NOMO-1 treated with dmso at 0.1 percent for 144 hours (cell line): ENCODE data around the gene MORN4.
"Not testable (repeated sequence)": the region's sequence is repeated elsewhere in the genome, so short reads cannot be mapped to it uniquely, and the experiment has no call there.

Source experiments
- DNase-seq: peaks from one replicate; lab custom pipeline; 2025; ENCODE audit not compliant: unreplicated experiment; lab: John Stamatoyannopoulos, UW

Gene MORN4

GRCh38 chr10:97642471-97643159, 9.3 kb upstream of the MORN4 start:
- DNase-seq, result not testable (repeated sequence)

- DNase-seq, result peak; percentile 41
Observed at GRCh38 chr10:97640868-97641811, 7.8 kb upstream of the MORN4 start.

- DNase-seq, result peak; percentile 98
Observed at GRCh38 chr10:97640174-97640867, 7.0 kb upstream of the MORN4 start, which contains the start of gene PI4K2A. TSS of gene PI4K2A (plus strand) at chr10:97640671. CDS start at chr10:97640743, 72 bp downstream.

- DNase-seq, result not testable (repeated sequence)
Observed at GRCh38 chr10:97639090-97639489, 5.8 kb upstream of the MORN4 start.

- no peak for DNase-seq
Observed at GRCh38 chr10:97635577-97635976, 2.3 kb upstream of the MORN4 start.

- peak; percentile 15 for DNase-seq
Observed at GRCh38 chr10:97633921-97634320, 621 bp upstream of the MORN4 start.

GRCh38 chr10:97631098-97631497, 2.2 kb downstream of the MORN4 start:
- DNase-seq, result no peak

- DNase-seq, result no peak
Observed at GRCh38 chr10:97629289-97629688, 4.0 kb downstream of the MORN4 start.

GRCh38 chr10:97628228-97628627, 5.1 kb downstream of the MORN4 start:
- DNase-seq, result no peak

- DNase-seq, result no peak
Observed at GRCh38 chr10:97627731-97628130, 5.6 kb downstream of the MORN4 start.

- DNase-seq, result no peak
Observed at GRCh38 chr10:97623277-97623676, 10.0 kb downstream of the MORN4 start.

GRCh38 chr10:97618733-97619132, 14.6 kb downstream of the MORN4 start:
- DNase-seq, result no peak

GRCh38 chr10:97618285-97618684, 15.0 kb downstream of the MORN4 start:
- DNase-seq, result no peak

- DNase-seq, result no peak
Observed at GRCh38 chr10:97612386-97612785, 20.9 kb downstream of the MORN4 start.

- no peak for DNase-seq
Observed at GRCh38 chr10:97611473-97611872, 21.8 kb downstream of the MORN4 start.

- no peak for DNase-seq
Observed at GRCh38 chr10:97608991-97609561, 24.2 kb downstream of the MORN4 start.

- DNase-seq, result no peak
Observed at GRCh38 chr10:97607095-97607636, 26.1 kb downstream of the MORN4 start.

GRCh38 chr10:97601268-97602215, 31.8 kb downstream of the MORN4 start:
- DNase-seq, result no peak

- DNase-seq, result no peak
Observed at GRCh38 chr10:97600616-97601015, 32.7 kb downstream of the MORN4 start.

GRCh38 chr10:97599272-97599619, 34.1 kb downstream of the MORN4 start:
- DNase-seq, result no peak
